LNCaP clone FGC (cell line): ENCODE results near the gene MCF2L2.

Experiments
- DNase-seq: peaks from one replicate; pipeline ENCODE4 v3.0.0-alpha.2; 2011; ENCODE audit warnings: low read depth
- H3K4me3 ChIP-seq: 2 replicates; pipeline ENCODE4 v1.5.1; 2011; ENCODE audit warnings: mild to moderate bottlenecking, low read depth, low read length, control low read depth
- CTCF ChIP-seq: IDR thresholded peaks from 2 replicates; pipeline ENCODE4 v1.5.1; 2012; ENCODE audit warnings: mild to moderate bottlenecking; ENCODE audit not compliant: control insufficient read depth, insufficient read depth; ENCODE audit errors: extremely low read depth

Gene MCF2L2

DNA sequence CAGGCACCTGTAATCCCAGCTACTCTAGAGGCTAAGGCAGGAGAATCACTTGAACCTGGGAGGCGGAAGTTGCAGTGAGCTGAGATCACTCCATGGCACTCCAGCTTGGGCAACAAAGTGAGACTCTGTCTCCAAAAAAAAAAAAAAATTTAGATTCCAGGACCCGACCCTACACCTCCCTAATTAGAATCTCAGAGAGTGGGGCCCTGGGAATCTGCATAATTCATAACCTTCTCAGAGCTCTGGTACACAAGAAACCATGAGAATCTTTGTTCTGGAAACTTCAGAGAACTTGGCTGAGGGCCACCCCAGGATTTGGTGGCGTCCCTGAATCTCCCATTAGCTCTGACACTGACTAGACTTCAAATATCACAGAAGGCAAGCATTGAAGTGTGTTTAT lies 143.8 kb downstream of the MCF2L2 start:
- TF ChIP-seq CTCF = no peak
- no peak for DNase-seq
- no peak overlapping the region for H3K4me3 ChIP-seq

DNA sequence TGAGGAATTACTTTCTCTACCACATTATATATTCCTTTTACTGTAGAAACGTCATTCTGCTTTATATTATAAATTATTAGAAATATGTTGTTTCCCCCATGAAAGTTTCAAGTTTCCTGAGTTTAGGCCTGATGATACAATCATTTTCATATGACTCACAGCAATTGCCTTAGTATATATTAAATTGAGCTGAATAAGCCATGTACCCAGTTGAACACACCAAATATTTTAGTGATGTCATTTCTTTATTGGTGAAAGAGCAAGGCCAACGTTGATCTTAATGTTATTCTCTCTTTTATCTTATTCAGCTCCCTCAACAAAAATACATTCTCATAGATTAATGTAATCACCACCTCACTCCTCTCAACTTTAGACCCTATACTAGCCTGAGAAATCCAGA lies 144.5 kb downstream of the MCF2L2 start:
- DNase-seq = no peak
- no peak for TF ChIP-seq CTCF
- H3K4me3 ChIP-seq = no peak overlapping the region

GRCh38 chr3:183281126-183281797 lies 147.2 kb downstream of the MCF2L2 start:
- no peak for TF ChIP-seq CTCF
- H3K4me3 ChIP-seq = no peak overlapping the region
- DNase-seq = no peak

DNA sequence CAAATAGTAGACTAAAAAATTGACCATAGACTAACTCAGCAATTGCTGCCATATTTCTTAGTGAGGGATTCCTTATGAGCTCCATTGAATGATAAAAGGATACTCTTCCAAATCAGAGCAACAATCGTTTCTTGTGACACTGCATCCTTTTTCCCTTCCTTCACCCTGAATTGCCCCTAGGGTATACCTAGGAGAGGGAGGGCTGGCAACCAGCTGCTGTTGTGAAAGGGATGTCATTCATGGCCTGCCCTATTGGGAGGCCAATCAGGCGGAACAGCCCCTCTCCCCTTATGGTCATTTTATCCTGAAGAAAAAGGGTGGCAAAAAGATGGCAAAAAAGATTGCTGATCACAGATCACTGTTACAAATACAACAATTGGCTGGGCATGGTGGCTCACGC lies 149.0 kb downstream of the MCF2L2 start:
- DNase-seq = no peak
- no peak overlapping the region for H3K4me3 ChIP-seq
- TF ChIP-seq CTCF = no peak

DNA sequence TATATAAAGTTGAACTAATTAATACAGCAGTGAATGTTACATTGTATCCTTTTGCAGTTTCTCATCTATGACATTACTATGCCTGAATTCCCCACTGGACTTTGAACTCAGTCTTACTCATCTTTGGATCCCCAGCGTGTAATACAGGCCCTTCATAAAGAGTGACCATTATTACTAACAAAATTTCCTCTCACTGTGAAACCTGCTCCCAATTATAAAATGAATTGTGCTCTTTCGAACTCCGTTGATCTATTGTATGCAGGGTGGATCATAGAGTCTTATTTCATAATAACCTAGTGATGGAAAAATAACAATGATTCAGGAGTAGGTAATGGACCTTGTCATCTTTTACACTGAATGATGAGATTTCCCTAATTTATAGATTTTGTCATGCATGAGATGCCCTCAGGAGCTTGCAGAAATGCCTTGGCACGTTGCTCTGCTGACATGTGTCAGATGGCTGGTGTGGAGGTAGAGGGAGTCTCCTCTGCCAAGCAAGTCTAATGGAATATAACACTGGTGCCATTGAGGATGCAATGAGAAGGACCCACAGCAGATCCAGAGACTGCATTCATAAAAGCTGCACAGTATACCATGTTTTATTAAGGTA lies 149.8 kb downstream of the MCF2L2 start:
- no peak for DNase-seq
- H3K4me3 ChIP-seq = no peak overlapping the region
- TF ChIP-seq CTCF = no peak

GRCh38 chr3:183277260-183277659 lies 151.2 kb downstream of the MCF2L2 start:
- TF ChIP-seq CTCF = no peak
- no peak for DNase-seq

GRCh38 chr3:183275937-183276336 lies 152.5 kb downstream of the MCF2L2 start:
- DNase-seq = no peak
- no peak for TF ChIP-seq CTCF

More at GRCh38 chr3:183277260-183277659, 151.2 kb downstream of the MCF2L2 start:
- no peak overlapping the region for H3K4me3 ChIP-seq

More at GRCh38 chr3:183275937-183276336, 152.5 kb downstream of the MCF2L2 start:
- no peak overlapping the region for H3K4me3 ChIP-seq
